HFFc6 (cell line): ENCODE measurements around the gene NCAM1. TPM values are rescaled to one million over a fixed set of nuclear protein-coding genes. Genes with fewer than 3 reads are reported as not detected.
A peak's percentile ranks its signal among the peaks of the same experiment; 100 is the strongest.

ENCODE experiments used
- DNase-seq: peaks from one replicate; pipeline ENCODE4 v3.0.0-alpha.2; 2018
- H3K27ac Mint-ChIP-seq: 2 replicates; pipeline ENCODE4 v1.8.0; 2020; ENCODE audit warnings: mild to moderate bottlenecking, mixed read lengths
- H3K27me3 Mint-ChIP-seq: 2 replicates; pipeline ENCODE4 v1.8.0; 2021; ENCODE audit warnings: mild to moderate bottlenecking, moderate library complexity, mixed read lengths; ENCODE audit not compliant: insufficient read depth
- H3K36me3 Mint-ChIP-seq: 2 replicates; pipeline ENCODE4 v1.8.0; 2021; ENCODE audit warnings: low read depth, mixed read lengths
- H3K4me1 Mint-ChIP-seq: 2 replicates; pipeline ENCODE4 v1.8.0; 2020; ENCODE audit warnings: low read depth, mixed read lengths
- H3K4me3 Mint-ChIP-seq: 2 replicates; pipeline ENCODE4 v1.8.0; 2020; ENCODE audit warnings: mild to moderate bottlenecking, moderate library complexity, mixed read lengths
- H3K9me3 Mint-ChIP-seq: 2 replicates; pipeline ENCODE4 v1.8.0; 2020; ENCODE audit warnings: mild to moderate bottlenecking, mixed read lengths
- total RNA-seq, 6 experiments: library from RNA; stranded (reverse); fragmentation: NEBNext Ultra II Directional; extraction: Animal tissue kit (Norgen Biotek cat#: 25700); gene quantifications; 2 replicates in 1 of 6; 3 replicates in 5 of 6; pipeline ENCODE4 v1.2.3, GENCODE V29; 2021
- TF ChIP-seq, protein P1 (sequence below): fragments of 200-600 bp; sonication (generic); IDR thresholded peaks from 2 replicates; pipeline ENCODE4 v1.5.0; 2021; ENCODE audit warnings: antibody characterized with exemption, mild to moderate bottlenecking

NCAM1 gene
- total RNA-seq, 6 experiments from 2014 or later, result 0.20 TPM; not detected in 5

DNA sequence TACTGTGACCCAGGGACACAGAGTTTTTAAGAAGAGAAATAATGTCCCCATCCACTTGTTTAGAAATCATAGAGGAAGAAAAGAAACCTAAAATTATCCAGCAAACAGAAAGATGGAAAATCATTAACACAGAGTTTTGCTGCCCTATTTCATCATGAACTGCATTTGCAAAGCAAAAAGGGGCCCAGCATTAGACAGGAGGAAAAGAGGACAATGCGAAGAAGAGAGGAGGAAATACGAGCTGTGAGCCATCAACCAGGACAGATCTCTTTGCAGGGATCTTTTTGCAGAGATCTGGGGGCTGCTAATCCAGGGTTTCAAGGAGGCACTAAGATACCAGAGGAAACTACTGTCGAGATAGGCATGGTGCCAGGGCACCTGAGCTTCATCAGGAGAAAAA, 14.4 kb upstream of the NCAM1 start:
- Mint-ChIP-seq H3K27ac (no peak overlapping the region), H3K36me3 (no peaks in the 10 kb centered on the region), H3K27me3 (peaks cover 2% of the 10 kb centered on the region; the same call in 1 of the 2 replicates)

DNA sequence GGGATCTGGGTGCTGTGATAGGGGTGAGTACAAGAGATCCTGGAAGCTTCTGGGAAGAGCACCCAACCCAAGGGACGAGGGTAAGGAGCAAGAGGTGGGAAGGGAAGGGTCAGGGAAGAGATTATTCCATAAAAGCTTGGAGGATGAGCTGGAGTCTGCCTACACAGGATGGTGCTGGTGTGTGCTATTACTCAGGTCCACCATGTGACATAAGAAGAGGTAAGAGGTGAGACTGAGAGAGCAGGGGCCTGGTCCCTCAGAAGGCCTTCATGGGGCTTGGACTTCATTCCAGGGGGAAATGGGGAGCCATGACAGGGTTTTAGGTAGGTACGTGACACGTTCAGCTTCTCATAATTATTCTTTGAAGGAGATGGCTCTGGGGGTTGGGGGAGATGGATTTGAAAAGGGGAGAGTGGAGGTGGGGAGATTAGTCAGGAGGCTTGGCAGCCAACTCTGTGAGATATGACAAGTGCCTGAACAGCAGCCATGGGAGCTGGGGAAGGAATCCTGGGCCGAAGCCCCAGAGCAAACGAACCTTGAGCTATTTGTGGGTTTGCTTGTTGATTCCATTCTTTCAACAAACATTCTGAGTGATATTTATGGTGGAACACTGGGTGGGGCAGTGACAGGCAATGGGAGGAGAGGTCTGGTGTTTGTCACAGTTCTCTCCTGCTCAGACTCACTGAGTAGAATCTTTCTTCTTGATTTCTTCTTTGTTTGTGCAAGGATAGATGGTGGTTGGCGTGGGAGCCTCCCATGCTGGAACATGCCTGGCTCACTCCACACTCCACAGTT, 11.2 kb upstream of the NCAM1 start:
- H3K36me3 Mint-ChIP-seq, result no peaks in the 10 kb centered on the region
- peaks cover 2% of the 10 kb centered on the region; the same call in 1 of the 2 replicates for H3K27me3 Mint-ChIP-seq
- no peak overlapping the region for H3K4me3 Mint-ChIP-seq
- H3K9me3 Mint-ChIP-seq, result peaks cover 28% of the 10 kb centered on the region
- H3K4me1 Mint-ChIP-seq, result no peaks in the 10 kb centered on the region
- DNase-seq, result no peak
- H3K27ac Mint-ChIP-seq, result no peak overlapping the region
- TF ChIP-seq, protein P1, sequence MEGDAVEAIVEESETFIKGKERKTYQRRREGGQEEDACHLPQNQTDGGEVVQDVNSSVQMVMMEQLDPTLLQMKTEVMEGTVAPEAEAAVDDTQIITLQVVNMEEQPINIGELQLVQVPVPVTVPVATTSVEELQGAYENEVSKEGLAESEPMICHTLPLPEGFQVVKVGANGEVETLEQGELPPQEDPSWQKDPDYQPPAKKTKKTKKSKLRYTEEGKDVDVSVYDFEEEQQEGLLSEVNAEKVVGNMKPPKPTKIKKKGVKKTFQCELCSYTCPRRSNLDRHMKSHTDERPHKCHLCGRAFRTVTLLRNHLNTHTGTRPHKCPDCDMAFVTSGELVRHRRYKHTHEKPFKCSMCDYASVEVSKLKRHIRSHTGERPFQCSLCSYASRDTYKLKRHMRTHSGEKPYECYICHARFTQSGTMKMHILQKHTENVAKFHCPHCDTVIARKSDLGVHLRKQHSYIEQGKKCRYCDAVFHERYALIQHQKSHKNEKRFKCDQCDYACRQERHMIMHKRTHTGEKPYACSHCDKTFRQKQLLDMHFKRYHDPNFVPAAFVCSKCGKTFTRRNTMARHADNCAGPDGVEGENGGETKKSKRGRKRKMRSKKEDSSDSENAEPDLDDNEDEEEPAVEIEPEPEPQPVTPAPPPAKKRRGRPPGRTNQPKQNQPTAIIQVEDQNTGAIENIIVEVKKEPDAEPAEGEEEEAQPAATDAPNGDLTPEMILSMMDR, result no peak

More for the DNA sequence above, 14.4 kb upstream of the NCAM1 start:
- TF ChIP-seq, protein P1, result no peak
- H3K4me1 Mint-ChIP-seq, result no peaks in the 10 kb centered on the region
- H3K4me3 Mint-ChIP-seq, result no peak overlapping the region
- no peak for DNase-seq
- H3K9me3 Mint-ChIP-seq, result peaks cover 25% of the 10 kb centered on the region

DNA sequence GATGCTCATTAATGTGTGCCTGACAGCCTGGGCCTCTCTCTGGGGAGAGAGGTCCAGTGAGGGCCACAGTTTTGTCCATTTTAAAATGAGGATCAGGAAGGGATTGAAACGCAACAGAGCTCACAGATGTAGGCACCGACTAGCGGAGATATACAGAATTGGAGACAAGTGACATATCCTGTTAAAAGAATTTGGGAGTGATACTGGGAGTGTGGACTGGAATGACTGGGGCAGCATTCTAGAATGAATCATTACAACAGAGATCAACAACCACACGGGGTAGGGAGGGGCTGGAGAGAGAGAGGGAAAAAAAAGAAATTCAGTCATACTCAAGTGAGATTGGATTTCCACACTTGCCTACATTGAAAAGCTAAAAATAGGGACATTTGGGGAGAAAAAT, 2.5 kb upstream of the NCAM1 start:
- Mint-ChIP-seq H3K36me3 (no peaks in the 10 kb centered on the region), H3K9me3 (no peaks in the 10 kb centered on the region; the same call in 1 of the 2 replicates), H3K4me1 (peaks cover 6% of the 10 kb centered on the region), H3K27ac (no peak overlapping the region), H3K4me3 (no peak overlapping the region), H3K27me3 (peaks cover 22% of the 10 kb centered on the region)
- TF ChIP-seq, protein P1, result no peak; the same call in 1 of the 2 replicates
- DNase-seq, result peak; percentile 9

DNA sequence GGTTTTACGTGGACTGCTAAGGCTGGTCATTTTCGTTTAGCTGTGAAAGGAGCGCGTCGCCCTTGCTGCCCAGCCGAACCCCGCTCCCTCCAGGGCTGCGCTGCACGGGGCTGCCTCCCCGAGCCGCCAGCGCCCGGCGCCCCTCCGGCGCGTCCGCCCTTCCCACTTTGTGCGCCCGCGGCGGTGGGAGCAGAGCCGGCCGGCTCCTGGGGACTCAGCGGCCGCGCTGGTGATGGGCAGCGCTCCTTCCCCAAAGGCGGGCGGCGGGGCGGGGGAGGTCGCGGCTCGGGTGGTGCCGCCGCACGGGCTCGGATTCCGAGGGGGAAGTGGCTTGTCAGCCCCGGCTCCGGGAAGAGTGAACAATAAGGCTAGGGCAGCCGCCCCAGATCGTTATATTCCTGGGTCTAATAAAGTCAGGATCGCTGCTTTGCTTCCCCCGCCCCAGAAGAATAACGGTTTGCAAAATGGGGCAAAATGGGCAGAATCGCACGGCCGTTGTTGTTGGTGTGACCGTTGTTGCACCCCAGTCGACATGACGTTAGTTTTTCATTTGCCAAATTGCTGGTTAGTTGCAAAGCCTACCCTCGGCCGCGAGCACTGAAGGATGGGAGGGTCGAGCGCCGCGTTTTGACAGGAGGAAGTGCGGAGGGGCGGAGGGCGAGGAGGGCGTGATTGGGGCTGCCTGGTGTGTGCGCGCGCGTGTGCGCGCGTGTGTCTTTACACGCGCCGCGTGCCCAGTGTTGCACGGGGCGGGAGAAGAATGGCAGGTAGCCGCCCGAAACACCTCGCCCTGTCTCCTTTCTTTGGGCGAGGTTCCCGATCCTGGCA, 745 bp downstream of the NCAM1 start:
- no peak for DNase-seq
- Mint-ChIP-seq H3K27me3 (peaks cover 23% of the 10 kb centered on the region), H3K4me3 (peak overlapping the region; percentile 80), H3K27ac (no peak overlapping the region), H3K9me3 (no peaks in the 10 kb centered on the region; the same call in 1 of the 2 replicates), H3K4me1 (peaks cover 6% of the 10 kb centered on the region), H3K36me3 (no peaks in the 10 kb centered on the region)
- TF ChIP-seq, protein P1, result no peak

DNA sequence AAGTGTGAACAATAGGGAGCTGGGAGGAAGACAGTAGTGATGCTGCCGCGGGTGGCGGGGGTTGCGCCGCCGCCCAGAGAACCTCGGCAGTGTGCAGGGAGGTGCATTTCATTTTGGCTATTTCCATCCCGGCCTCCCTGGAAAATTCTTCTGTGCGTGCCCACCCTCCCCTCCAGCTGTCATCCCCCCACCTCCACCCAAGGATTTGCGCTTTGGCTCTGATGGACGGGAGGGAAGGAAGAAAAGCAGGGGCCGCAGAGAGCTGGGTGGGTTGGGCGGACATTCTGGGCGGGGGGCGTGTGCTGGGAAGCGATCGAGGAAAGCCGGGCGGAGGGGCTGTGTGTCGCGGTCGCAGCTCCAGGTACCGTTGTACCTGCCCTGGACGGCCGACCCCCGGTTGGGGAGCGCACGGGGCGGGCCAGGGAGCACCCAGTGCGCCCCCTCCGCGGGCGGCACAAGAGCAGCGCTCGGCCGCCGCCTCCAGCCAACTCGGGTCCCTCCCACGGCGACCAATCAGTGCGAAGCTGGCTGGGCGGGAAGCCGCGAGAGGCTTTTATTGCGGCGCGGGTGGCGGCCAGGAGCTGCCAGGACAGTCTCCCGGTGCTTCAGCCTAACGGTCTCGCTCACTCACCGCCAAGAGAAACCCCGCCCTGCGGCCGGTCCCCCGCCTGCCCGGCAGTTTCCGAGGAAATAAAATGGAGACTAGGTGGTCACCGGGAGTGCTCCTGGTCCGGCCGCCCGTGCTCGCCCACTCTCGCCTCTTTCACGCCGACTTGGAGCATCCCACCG, 1.6 kb downstream of the NCAM1 start:
- H3K27me3 Mint-ChIP-seq, result peaks cover 23% of the 10 kb centered on the region
- H3K4me1 Mint-ChIP-seq, result peaks cover 6% of the 10 kb centered on the region
- TF ChIP-seq, protein P1, result no peak
- DNase-seq, result no peak
- H3K9me3 Mint-ChIP-seq, result no peaks in the 10 kb centered on the region; the same call in 1 of the 2 replicates
- H3K4me3 Mint-ChIP-seq, result peak overlapping the region; percentile 80; the same call in 1 of the 2 replicates
- no peak overlapping the region for H3K27ac Mint-ChIP-seq
- H3K36me3 Mint-ChIP-seq, result no peaks in the 10 kb centered on the region
